Liver (tissue), 9 donors: ENCODE results near the gene P4HB. TPM values are rescaled to one million over a fixed set of nuclear protein-coding genes. Genes with fewer than 3 reads are reported as not detected.

Experiments used
- DNase-seq: peaks from one replicate; pipeline ENCODE4 v3.0.0-alpha.2; 2017; ENCODE audit warnings: low spot score
- H3K27ac ChIP-seq, 2 donors: one replicate each; pipeline ENCODE4 v1.7.0; 2013; ENCODE audit warnings: inconsistent platforms in 2 of 2, low read length in 2 of 2, control low read depth in 1 of 2, low read depth in 1 of 2, mild to moderate bottlenecking in 1 of 2
- H3K27me3 ChIP-seq, 4 donors: one replicate each; pipeline versions ENCODE4 v1.6.1 to v1.7.0; 2013; ENCODE audit warnings: low read length in 3 of 4, inconsistent platforms in 1 of 4, mild to moderate bottlenecking in 1 of 4, moderate library complexity in 1 of 4; ENCODE audit not compliant: control insufficient read depth in 4 of 4, insufficient read depth in 4 of 4
- H3K36me3 ChIP-seq, 4 donors: one replicate each; pipeline versions ENCODE4 v1.6.1 to v1.7.0; 2013; ENCODE audit warnings: low read length in 3 of 4, mild to moderate bottlenecking in 3 of 4, low read depth in 1 of 4, moderate library complexity in 1 of 4; ENCODE audit not compliant: control insufficient read depth in 4 of 4, insufficient read depth in 3 of 4
- H3K4me1 ChIP-seq, 4 donors: one replicate each; pipeline versions ENCODE4 v1.6.1 to v1.7.0; 2013; ENCODE audit warnings: low read length in 3 of 4, mild to moderate bottlenecking in 3 of 4, moderate library complexity in 1 of 4; ENCODE audit not compliant: control insufficient read depth in 4 of 4, insufficient read depth in 4 of 4
- H3K4me3 ChIP-seq, 3 donors: one replicate each; pipeline versions ENCODE4 v1.6.1 to v1.7.0; 2013; ENCODE audit warnings: low read length in 3 of 3, control low read depth in 1 of 3, low read depth in 1 of 3, mild to moderate bottlenecking in 1 of 3
- H3K9ac ChIP-seq, 2 donors: one replicate each; pipeline ENCODE4 v1.7.0; 2013; ENCODE audit warnings: low read length in 2 of 2, mild to moderate bottlenecking in 2 of 2, moderate library complexity in 2 of 2, control low read depth in 1 of 2, low read depth in 1 of 2
- H3K9me3 ChIP-seq, 4 donors: one replicate each; pipeline versions ENCODE4 v1.6.1 to v1.7.0; 2013; ENCODE audit warnings: low read length in 3 of 4; ENCODE audit not compliant: control insufficient read depth in 4 of 4
- CTCF ChIP-seq: fragments of 150-350 bp; IDR thresholded peaks from 2 replicates; pipeline ENCODE4 v1.5.1; 2017; ENCODE audit warnings: improper control_type of control experiment, low read depth, low read length; ENCODE audit not compliant: missing input control
- EGR1 ChIP-seq, 2 donors: IDR thresholded peaks; 2 replicates each; pipeline ENCODE4 v1.6.1; 2016 to 2018; ENCODE audit warnings: antibody characterized with exemption in 2 of 2, low read depth in 2 of 2
- FOXA1 ChIP-seq: IDR thresholded peaks from 2 replicates; pipeline ENCODE4 v1.6.1; 2016; ENCODE audit warnings: antibody characterized with exemption
- HNF4A ChIP-seq, 2 donors: conservative IDR thresholded peaks; 2 replicates each; pipeline ENCODE4 v1.6.1; 2016; ENCODE audit warnings: antibody characterized with exemption in 2 of 2, mild to moderate bottlenecking in 2 of 2
- HNF4G ChIP-seq: IDR thresholded peaks from 2 replicates; pipeline ENCODE4 v1.6.1; 2016; ENCODE audit warnings: antibody characterized with exemption
- NR2F2 ChIP-seq: IDR thresholded peaks from 2 replicates; pipeline ENCODE4 v1.6.1; 2016; ENCODE audit warnings: antibody characterized with exemption
- REST ChIP-seq: IDR thresholded peaks from 2 replicates; pipeline ENCODE4 v1.6.1; 2016; ENCODE audit warnings: antibody characterized with exemption, mild to moderate bottlenecking
- SP1 ChIP-seq: IDR thresholded peaks from 2 replicates; pipeline ENCODE4 v1.6.1; 2018; ENCODE audit warnings: antibody characterized with exemption, mild to moderate bottlenecking
- YY1 ChIP-seq: IDR thresholded peaks from 2 replicates; pipeline ENCODE4 v1.6.1; 2016; ENCODE audit warnings: antibody characterized with exemption, mild to moderate bottlenecking
- WGBS: extraction: QIAGEN DNeasy Blood & Tissue Kit; methylation state at CpG from one replicate; pipeline ENCODE4 v1.1.7; 2013; 5-methylcytosine and 5-hydroxymethylcytosine counted together
- polyA plus RNA-seq, 2 donors: library from polyadenylated mRNA; stranded (reverse) in 1 of 2; unstranded in 1 of 2; fragments of 200-250 nt in 1 of 2; fragments of >200 nt in 1 of 2; fragmentation: Nextera tagmentation in 1 of 2; extraction: Ambion mirVana in 1 of 2; gene quantifications; one replicate each; pipeline versions ENCODE4 v1.2.1 to v1.2.3, GENCODE V29; 2013 to 2015
- total RNA-seq, 2 donors: library from RNA; depleted of rRNA; stranded (reverse); fragments of >200 nt; gene quantifications; one replicate each; pipeline ENCODE4 v1.2.3, GENCODE V29; 2014
- donor health status: healthy.
- donor health status: healthy.
- donor health status: healthy.
- donor health status: healthy.
- donor health status: healthy.

Gene P4HB
- total and polyA plus RNA-seq, 4 donors, result 1,000 to 3,361 (median 1,576) TPM

GRCh38 chr17:81908793-81909192 is 48.5 kb upstream of the P4HB start:
- TF ChIP-seq YY1 (no peak), REST (no peak)
- WGBS, result 96% methylated on average over 11 of the region's 11 CpGs
- DNase-seq, result no peak
- H3K9ac ChIP-seq, result no peak overlapping the region
- peaks cover 8 to 41% (median 16%) of the 10 kb centered on the region in 4 donors for H3K4me1 ChIP-seq
- H3K36me3 ChIP-seq, result peaks cover 6 to 48% (median 25%) of the 10 kb centered on the region in 4 donors
- H3K9me3 ChIP-seq, result no peaks in the 10 kb centered on the region
- no peak overlapping the region for H3K4me3 ChIP-seq
- no peak overlapping the region for H3K27ac ChIP-seq
- H3K27me3 ChIP-seq, result no peaks in the 10 kb centered on the region

GRCh38 chr17:81907219-81908145 is 47.1 kb upstream of the P4HB start:
- Histone ChIP-seq H3K4me1 (peaks cover 12 to 49% (median 23%) of the 10 kb centered on the region in 4 donors), H3K9me3 (no peaks in the 10 kb centered on the region), H3K9ac (no peak overlapping the region), H3K36me3 (peaks cover 0 to 36% (median 20%) of the 10 kb centered on the region in 4 donors), H3K4me3 (no peak overlapping the region), H3K27me3 (no peaks in the 10 kb centered on the region), H3K27ac (no peak overlapping the region)
- WGBS, result 91% methylated on average over 26 of the region's 26 CpGs
- DNase-seq, result no peak
- TF ChIP-seq SP1 (no peak), HNF4A (conservative IDR thresholded peaks at IDR 0.05) (no peak), CTCF (no peak), NR2F2 (no peak), REST (no peak), HNF4G (no peak), FOXA1 (no peak), EGR1 (IDR thresholded peaks at IDR 0.05; ENCODE audit: low read depth in 2 of 2) (no peak)
